Measurements from ENCODE around the gene HOXA9.

HOXA9 gene

GRCh38 chr7:27149842-27150567 lies 15.3 kb downstream of the HOXA9 start:
- no peak overlapping the region for H3K27ac ChIP-seq (replicated peaks)
- peaks cover 53% of the 10 kb centered on the region for H3K27me3 ChIP-seq (ENCODE audit: insufficient read depth, poor library complexity, severe bottlenecking)
- DNase-seq (ENCODE audit: low read depth in 1 of 2, low spot score in 1 of 2): no peak
- H3K4me3 ChIP-seq (replicated peaks; ENCODE audit: insufficient read depth, low read length): no peak overlapping the region; the same call in 1 of the 2 replicates
- TF ChIP-seq, protein P1, sequence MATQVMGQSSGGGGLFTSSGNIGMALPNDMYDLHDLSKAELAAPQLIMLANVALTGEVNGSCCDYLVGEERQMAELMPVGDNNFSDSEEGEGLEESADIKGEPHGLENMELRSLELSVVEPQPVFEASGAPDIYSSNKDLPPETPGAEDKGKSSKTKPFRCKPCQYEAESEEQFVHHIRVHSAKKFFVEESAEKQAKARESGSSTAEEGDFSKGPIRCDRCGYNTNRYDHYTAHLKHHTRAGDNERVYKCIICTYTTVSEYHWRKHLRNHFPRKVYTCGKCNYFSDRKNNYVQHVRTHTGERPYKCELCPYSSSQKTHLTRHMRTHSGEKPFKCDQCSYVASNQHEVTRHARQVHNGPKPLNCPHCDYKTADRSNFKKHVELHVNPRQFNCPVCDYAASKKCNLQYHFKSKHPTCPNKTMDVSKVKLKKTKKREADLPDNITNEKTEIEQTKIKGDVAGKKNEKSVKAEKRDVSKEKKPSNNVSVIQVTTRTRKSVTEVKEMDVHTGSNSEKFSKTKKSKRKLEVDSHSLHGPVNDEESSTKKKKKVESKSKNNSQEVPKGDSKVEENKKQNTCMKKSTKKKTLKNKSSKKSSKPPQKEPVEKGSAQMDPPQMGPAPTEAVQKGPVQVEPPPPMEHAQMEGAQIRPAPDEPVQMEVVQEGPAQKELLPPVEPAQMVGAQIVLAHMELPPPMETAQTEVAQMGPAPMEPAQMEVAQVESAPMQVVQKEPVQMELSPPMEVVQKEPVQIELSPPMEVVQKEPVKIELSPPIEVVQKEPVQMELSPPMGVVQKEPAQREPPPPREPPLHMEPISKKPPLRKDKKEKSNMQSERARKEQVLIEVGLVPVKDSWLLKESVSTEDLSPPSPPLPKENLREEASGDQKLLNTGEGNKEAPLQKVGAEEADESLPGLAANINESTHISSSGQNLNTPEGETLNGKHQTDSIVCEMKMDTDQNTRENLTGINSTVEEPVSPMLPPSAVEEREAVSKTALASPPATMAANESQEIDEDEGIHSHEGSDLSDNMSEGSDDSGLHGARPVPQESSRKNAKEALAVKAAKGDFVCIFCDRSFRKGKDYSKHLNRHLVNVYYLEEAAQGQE (IDR thresholded peaks at IDR 0.05; ENCODE audit: insufficient replicate concordance, low read depth): no peak
- TF ChIP-seq POLR2AphosphoS5 (IDR thresholded peaks at IDR 0.05; ENCODE audit: low read depth): no peak
- TF ChIP-seq GABPA (IDR thresholded peaks at IDR 0.05; ENCODE audit: low read depth): no peak
- TF ChIP-seq, protein P2, sequence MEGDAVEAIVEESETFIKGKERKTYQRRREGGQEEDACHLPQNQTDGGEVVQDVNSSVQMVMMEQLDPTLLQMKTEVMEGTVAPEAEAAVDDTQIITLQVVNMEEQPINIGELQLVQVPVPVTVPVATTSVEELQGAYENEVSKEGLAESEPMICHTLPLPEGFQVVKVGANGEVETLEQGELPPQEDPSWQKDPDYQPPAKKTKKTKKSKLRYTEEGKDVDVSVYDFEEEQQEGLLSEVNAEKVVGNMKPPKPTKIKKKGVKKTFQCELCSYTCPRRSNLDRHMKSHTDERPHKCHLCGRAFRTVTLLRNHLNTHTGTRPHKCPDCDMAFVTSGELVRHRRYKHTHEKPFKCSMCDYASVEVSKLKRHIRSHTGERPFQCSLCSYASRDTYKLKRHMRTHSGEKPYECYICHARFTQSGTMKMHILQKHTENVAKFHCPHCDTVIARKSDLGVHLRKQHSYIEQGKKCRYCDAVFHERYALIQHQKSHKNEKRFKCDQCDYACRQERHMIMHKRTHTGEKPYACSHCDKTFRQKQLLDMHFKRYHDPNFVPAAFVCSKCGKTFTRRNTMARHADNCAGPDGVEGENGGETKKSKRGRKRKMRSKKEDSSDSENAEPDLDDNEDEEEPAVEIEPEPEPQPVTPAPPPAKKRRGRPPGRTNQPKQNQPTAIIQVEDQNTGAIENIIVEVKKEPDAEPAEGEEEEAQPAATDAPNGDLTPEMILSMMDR (IDR thresholded peaks at IDR 0.05; ENCODE audit: insufficient read depth, low read length): no peak
- no peak for TF ChIP-seq SPI1 (IDR thresholded peaks at IDR 0.05; ENCODE audit: borderline replicate concordance, low read depth)

GRCh38 chr7:27148756-27149641 lies 16.3 kb downstream of the HOXA9 start:
- H3K4me3 ChIP-seq (replicated peaks; ENCODE audit: insufficient read depth, low read length): no peak overlapping the region
- DNase-seq (ENCODE audit: low read depth in 1 of 2, low spot score in 1 of 2): no peak
- no peak overlapping the region for H3K27ac ChIP-seq (replicated peaks)
- TF ChIP-seq, protein P1 (IDR thresholded peaks at IDR 0.05; ENCODE audit: insufficient replicate concordance, low read depth): no peak
- TF ChIP-seq SPI1 (IDR thresholded peaks at IDR 0.05; ENCODE audit: borderline replicate concordance, low read depth) (no peak), GABPA (IDR thresholded peaks at IDR 0.05; ENCODE audit: low read depth) (no peak), POLR2AphosphoS5 (IDR thresholded peaks at IDR 0.05; ENCODE audit: low read depth) (no peak)
- TF ChIP-seq, protein P2 (IDR thresholded peaks at IDR 0.05; ENCODE audit: insufficient read depth, low read length): no peak
- H3K27me3 ChIP-seq (ENCODE audit: insufficient read depth, poor library complexity, severe bottlenecking): peaks cover 43% of the 10 kb centered on the region

- Histone ChIP-seq H3K27me3 (ENCODE audit: insufficient read depth, poor library complexity, severe bottlenecking) (peaks cover 35% of the 10 kb centered on the region), H3K27ac (replicated peaks) (no peak overlapping the region), H3K4me3 (replicated peaks; ENCODE audit: insufficient read depth, low read length) (no peak overlapping the region)
- no peak for DNase-seq (ENCODE audit: low read depth in 1 of 2, low spot score in 1 of 2)
- TF ChIP-seq, protein P2 (IDR thresholded peaks at IDR 0.05; ENCODE audit: insufficient read depth, low read length): no peak
- TF ChIP-seq, protein P1 (IDR thresholded peaks at IDR 0.05; ENCODE audit: insufficient replicate concordance, low read depth): no peak
- TF ChIP-seq SPI1 (IDR thresholded peaks at IDR 0.05; ENCODE audit: borderline replicate concordance, low read depth) (no peak), GABPA (IDR thresholded peaks at IDR 0.05; ENCODE audit: low read depth) (no peak), POLR2AphosphoS5 (IDR thresholded peaks at IDR 0.05; ENCODE audit: low read depth) (no peak)
These were observed 17.1 kb downstream of the HOXA9 start for GRCh38 chr7:27148031-27148755.
